ENCODE results near the gene PLPP4.

The PLPP4 gene

GRCh38 chr10:120456626-120457430 is at the start of gene PLPP4:
Gene PLPP4 (plus strand): TSS chr10:120457227. CDS start chr10:120457306, 79 bp downstream.
- DNase-seq: no peak

- DNase-seq: no peak
Measured at GRCh38 chr10:120409816-120410215, 47.2 kb upstream of the PLPP4 start.

DNA sequence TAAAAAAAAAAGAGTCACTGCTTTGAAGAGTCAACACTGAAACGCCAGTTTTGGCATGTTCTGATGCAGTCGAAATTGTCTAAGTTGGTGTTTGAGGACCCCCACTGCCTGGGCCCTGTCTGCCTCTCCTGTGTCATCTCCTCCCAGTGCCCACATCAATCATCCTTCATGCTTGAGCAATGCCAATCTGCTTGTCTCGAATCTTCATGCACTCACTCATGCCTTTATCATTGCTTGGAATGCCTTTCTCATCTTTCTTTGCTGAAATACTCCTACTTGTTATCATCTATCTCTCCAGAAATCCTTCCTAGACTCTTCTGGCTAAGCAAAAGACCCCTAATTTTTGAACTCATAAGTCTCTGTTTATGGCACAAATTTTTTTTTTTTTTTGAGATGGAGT is 42.1 kb upstream of the PLPP4 start:
- DNase-seq: no peak

GRCh38 chr10:120415709-120416330 is 41.2 kb upstream of the PLPP4 start:
- DNase-seq: no peak

GRCh38 chr10:120420421-120420820 is 36.6 kb upstream of the PLPP4 start:
- DNase-seq: no peak

GRCh38 chr10:120421250-120421649 is 35.8 kb upstream of the PLPP4 start:
- no peak for DNase-seq

- DNase-seq: no peak
Measured at GRCh38 chr10:120422457-120422856, 34.6 kb upstream of the PLPP4 start.

- no peak for DNase-seq
Measured at GRCh38 chr10:120423431-120424197, 33.4 kb upstream of the PLPP4 start.

DNA sequence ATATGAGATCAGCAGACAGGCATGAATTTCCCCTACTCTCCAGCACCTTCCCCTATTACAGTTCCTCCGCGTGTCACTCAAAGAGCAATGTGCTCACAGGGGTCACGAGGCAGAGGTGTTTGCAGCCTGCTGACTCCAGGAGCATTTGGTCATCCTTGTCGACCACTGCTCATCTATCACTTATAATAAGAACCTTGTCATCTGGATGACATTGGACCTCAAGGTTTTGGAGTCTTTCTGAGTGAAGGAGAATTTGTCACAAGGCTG is 32.9 kb upstream of the PLPP4 start:
- no peak for DNase-seq

- DNase-seq: no peak
Measured at GRCh38 chr10:120426306-120426705, 30.7 kb upstream of the PLPP4 start.

DNA sequence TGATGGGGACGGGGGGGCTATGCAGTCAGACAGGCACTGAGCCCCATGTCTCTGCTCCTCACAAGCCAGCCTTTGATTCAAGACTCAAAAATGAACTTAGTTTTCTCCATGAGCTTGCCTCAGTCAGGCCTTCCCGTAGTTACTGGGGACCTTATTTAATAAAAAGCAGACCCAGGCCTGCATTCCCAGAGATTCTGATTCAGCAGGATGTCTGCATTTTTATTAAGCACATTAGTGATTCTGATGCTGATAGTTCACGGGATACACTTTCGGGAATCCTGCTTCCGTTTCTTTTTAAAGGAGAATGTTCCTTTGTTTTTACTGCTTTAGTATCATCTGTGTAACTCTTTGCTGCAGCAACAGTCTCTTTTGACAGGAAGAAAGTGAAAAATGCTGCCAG is 28.3 kb upstream of the PLPP4 start:
- DNase-seq: no peak

DNA sequence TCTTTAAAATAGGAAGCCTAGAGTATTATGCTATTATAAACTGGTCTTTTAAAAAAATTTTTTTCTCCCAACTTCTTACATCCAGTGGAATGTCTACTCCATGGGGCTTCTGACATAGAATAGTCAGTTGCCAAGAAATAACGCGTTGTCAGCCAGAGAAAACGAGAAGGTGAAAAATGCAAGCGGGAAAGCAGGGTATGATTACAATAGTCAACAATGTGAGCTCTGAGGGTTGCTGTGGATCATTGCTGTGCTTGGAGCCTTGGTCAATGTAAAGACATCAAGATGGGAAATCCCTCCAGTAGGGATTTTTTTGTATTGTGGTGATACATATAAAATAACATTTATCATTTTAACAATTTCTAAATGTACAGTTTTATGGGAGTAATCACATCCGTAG is 27.6 kb upstream of the PLPP4 start:
- no peak for DNase-seq

GRCh38 chr10:120431251-120431651 is 25.8 kb upstream of the PLPP4 start:
- DNase-seq: no peak

DNA sequence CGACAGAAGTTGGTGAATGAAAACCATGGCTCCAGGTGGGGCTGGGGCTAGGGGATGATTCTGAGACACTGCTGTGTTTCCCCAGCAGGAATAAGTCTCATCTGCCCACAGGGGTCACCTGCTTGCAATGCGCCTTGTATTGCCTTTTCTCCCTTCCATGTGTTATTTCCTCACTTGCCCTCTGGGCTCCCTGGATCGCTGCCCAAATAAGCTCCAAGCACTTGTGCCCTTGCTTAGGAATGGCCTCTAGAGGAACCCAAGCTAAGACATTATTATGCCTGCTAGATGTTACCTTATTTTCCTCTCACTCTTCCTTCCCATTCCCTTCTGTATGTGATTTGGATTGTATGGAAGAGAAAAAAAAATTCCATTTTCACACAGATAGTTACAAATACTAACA is 24.8 kb upstream of the PLPP4 start:
- DNase-seq: no peak

GRCh38 chr10:120433141-120433540 is 23.9 kb upstream of the PLPP4 start:
- DNase-seq: no peak

GRCh38 chr10:120436439-120437112 is 20.5 kb upstream of the PLPP4 start:
- DNase-seq: no peak

- DNase-seq: no peak
Measured at GRCh38 chr10:120437541-120437940, 19.5 kb upstream of the PLPP4 start.

DNA sequence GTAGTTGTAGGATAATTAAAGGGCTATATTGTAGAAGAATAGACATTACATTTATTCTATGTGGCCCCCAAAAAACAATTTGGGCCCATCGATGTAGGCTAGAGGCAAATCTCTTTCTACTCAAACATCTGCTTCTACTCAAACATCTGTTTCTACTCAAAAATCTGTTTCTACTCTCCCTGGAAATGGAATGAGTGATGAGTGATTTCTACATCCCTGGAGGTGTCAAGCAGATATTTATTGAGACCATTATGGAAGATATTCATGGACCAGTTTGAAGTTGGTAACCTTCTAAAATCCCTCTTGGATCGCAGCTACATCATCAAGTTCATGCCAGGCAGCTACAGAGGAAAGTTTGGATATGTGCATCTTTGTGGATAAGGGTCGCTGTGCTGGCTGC is 5.1 kb upstream of the PLPP4 start:
- no peak for DNase-seq

GRCh38 chr10:120453319-120453718 is 3.7 kb upstream of the PLPP4 start:
- no peak for DNase-seq

GRCh38 chr10:120453886-120454285 is 3.1 kb upstream of the PLPP4 start:
- DNase-seq: no peak

GRCh38 chr10:120455004-120455403 is 2.0 kb upstream of the PLPP4 start:
- DNase-seq: no peak

DNA sequence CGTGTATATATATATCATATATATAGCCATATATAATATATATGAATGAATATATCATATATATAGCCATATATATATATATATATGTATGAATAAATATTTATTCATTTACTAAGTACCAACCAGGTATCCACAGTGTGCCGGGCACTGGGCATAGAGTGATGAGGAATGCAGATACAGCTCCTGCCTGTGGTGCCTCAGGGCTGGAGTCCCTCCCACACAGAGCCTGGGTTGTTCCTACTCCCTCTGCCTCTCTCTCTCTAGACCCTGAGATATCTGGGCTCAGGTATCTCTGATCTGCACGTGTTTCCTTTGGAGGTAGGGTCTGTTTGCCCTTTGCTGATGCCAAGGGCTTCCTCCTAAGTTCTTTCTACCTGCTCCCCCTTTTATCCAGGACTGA is 1.4 kb upstream of the PLPP4 start:
- no peak for DNase-seq

- no peak for DNase-seq
Measured at GRCh38 chr10:120456143-120456625, 843 bp upstream of the PLPP4 start.
